DOHH2 (cell line): ENCODE data around the gene RNF130.

ENCODE experiments used
- H3F3A ChIP-seq: fragments of 200-600 bp; sonication (generic), shearing (Covaris generic); 2 replicates; pipeline ENCODE4 v1.6.0; 2016; ENCODE audit warnings: antibody characterized with exemption, mild to moderate bottlenecking; ENCODE audit not compliant: control insufficient read depth, insufficient read depth
- H3K27ac ChIP-seq: fragments of 200-600 bp; sonication (generic); 2 replicates; pipeline ENCODE4 v1.5.1; 2014; ENCODE audit warnings: low read depth, mild to moderate bottlenecking, low read length, moderate library complexity
- H3K27me3 ChIP-seq: fragments of 200-600 bp; sonication (generic); 2 replicates; pipeline ENCODE4 v1.6.1; 2014; ENCODE audit warnings: mild to moderate bottlenecking, low read length, mixed read lengths; ENCODE audit not compliant: control insufficient read depth
- H3K36me3 ChIP-seq: fragments of 200-600 bp; sonication (generic); 2 replicates; pipeline ENCODE4 v1.6.1; 2014; ENCODE audit warnings: mild to moderate bottlenecking, low read length, moderate library complexity, mixed read lengths; ENCODE audit not compliant: control insufficient read depth
- H3K4me1 ChIP-seq: fragments of 200-600 bp; sonication (generic); 2 replicates; pipeline ENCODE4 v1.6.1; 2014; ENCODE audit warnings: mild to moderate bottlenecking, low read length, mixed read lengths; ENCODE audit not compliant: control insufficient read depth
- H3K4me2 ChIP-seq: fragments of 200-600 bp; sonication (generic); 2 replicates; pipeline ENCODE4 v1.6.0; 2014; ENCODE audit warnings: mild to moderate bottlenecking, low read length, moderate library complexity
- H3K4me3 ChIP-seq: fragments of 200-600 bp; sonication (generic); 2 replicates; pipeline ENCODE4 v1.5.1; 2014; ENCODE audit warnings: mild to moderate bottlenecking, low read length, mixed read lengths
- H3K79me2 ChIP-seq: fragments of 200-600 bp; sonication (generic); 2 replicates; pipeline ENCODE4 v1.6.1; 2014; ENCODE audit warnings: mild to moderate bottlenecking, low read length, mixed read lengths; ENCODE audit not compliant: control insufficient read depth
- H3K9me2 ChIP-seq: fragments of 200-600 bp; sonication (generic); replicated peaks from 2 replicates; pipeline ENCODE4 v1.6.1; 2014; ENCODE audit warnings: mild to moderate bottlenecking, low read length, mixed read lengths; ENCODE audit not compliant: control insufficient read depth
- H3K9me3 ChIP-seq: fragments of 200-600 bp; sonication (generic); 2 replicates; pipeline ENCODE4 v1.6.1; 2014; ENCODE audit warnings: antibody characterized with exemption, low read length, mixed read lengths; ENCODE audit not compliant: control insufficient read depth, insufficient read depth
- H4K20me1 ChIP-seq: fragments of 200-600 bp; sonication (generic); 2 replicates; pipeline ENCODE4 v1.6.0; 2014; ENCODE audit warnings: low read depth, mild to moderate bottlenecking, antibody characterized with exemption, low read length, moderate library complexity; ENCODE audit not compliant: control insufficient read depth, insufficient read depth
- CTCF ChIP-seq: fragments of 200-600 bp; sonication (generic); IDR thresholded peaks from one replicate; pipeline ENCODE4 v1.5.1; 2014; ENCODE audit warnings: antibody characterized with exemption, mild to moderate bottlenecking, low read depth, low read length; ENCODE audit not compliant: poor library complexity, severe bottlenecking
- EZH2phosphoT487 ChIP-seq: fragments of 200-600 bp; sonication (generic); IDR thresholded peaks from 2 replicates; pipeline ENCODE4 v1.6.1; 2017; ENCODE audit warnings: borderline replicate concordance, mild to moderate bottlenecking, antibody characterized with exemption, low read length, moderate library complexity, mixed read lengths

Gene RNF130

GRCh38 chr5:180082633-180083420 is 11.3 kb upstream of the RNF130 start:
- TF ChIP-seq EZH2phosphoT487 (no peak), CTCF (no peak)
- Histone ChIP-seq H3K4me1 (no peaks in the 10 kb centered on the region), H3K27ac (no peak overlapping the region), H3K36me3 (no peaks in the 10 kb centered on the region), H3K9me2 (no peaks in the 10 kb centered on the region), H3K4me3 (no peak overlapping the region), H3K4me2 (no peak overlapping the region), H3F3A (no peaks in the 10 kb centered on the region), H4K20me1 (no peaks in the 10 kb centered on the region), H3K9me3 (no peaks in the 10 kb centered on the region), H3K79me2 (no peaks in the 10 kb centered on the region), H3K27me3 (no peaks in the 10 kb centered on the region)

- Histone ChIP-seq H3K9me2 (no peaks in the 10 kb centered on the region), H3F3A (no peaks in the 10 kb centered on the region), H3K4me3 (no peak overlapping the region), H3K79me2 (no peaks in the 10 kb centered on the region), H4K20me1 (no peaks in the 10 kb centered on the region), H3K27me3 (no peaks in the 10 kb centered on the region), H3K36me3 (no peaks in the 10 kb centered on the region), H3K27ac (no peak overlapping the region), H3K9me3 (no peaks in the 10 kb centered on the region), H3K4me1 (no peaks in the 10 kb centered on the region), H3K4me2 (no peak overlapping the region)
- TF ChIP-seq CTCF (no peak), EZH2phosphoT487 (no peak)
Observed at GRCh38 chr5:180081481-180081880, 9.9 kb upstream of the RNF130 start.

GRCh38 chr5:180080486-180081280 is 9.1 kb upstream of the RNF130 start:
- Histone ChIP-seq H3K4me1 (no peaks in the 10 kb centered on the region), H3K4me3 (no peak overlapping the region), H3K36me3 (no peaks in the 10 kb centered on the region), H3K9me2 (no peaks in the 10 kb centered on the region), H3F3A (no peaks in the 10 kb centered on the region), H3K4me2 (no peak overlapping the region), H3K27me3 (no peaks in the 10 kb centered on the region), H3K27ac (no peak overlapping the region), H3K79me2 (no peaks in the 10 kb centered on the region), H3K9me3 (no peaks in the 10 kb centered on the region), H4K20me1 (no peaks in the 10 kb centered on the region)
- no peak for TF ChIP-seq CTCF
- TF ChIP-seq EZH2phosphoT487 = no peak
